Loucy (cell line): Measurements from ENCODE around the gene CA5B.

Experiments
- H2AFZ ChIP-seq: fragments of 200-600 bp; sonication (generic); 2 replicates; pipeline ENCODE4 v1.6.0; 2016; ENCODE audit warnings: antibody characterized with exemption, mild to moderate bottlenecking, low read length, moderate library complexity
- H3F3A ChIP-seq: fragments of 200-600 bp; 2 replicates; pipeline ENCODE4 v1.6.0; 2016; ENCODE audit warnings: antibody characterized with exemption, low read depth, mild to moderate bottlenecking
- H3K27me3 ChIP-seq: fragments of 200-600 bp; sonication (generic); 2 replicates; pipeline ENCODE4 v1.6.1; 2014; ENCODE audit warnings: low read length, mild to moderate bottlenecking; ENCODE audit not compliant: insufficient read depth, poor library complexity, severe bottlenecking
- H3K36me3 ChIP-seq: fragments of 200-600 bp; sonication (generic); 2 replicates; pipeline ENCODE4 v1.6.1; 2016; ENCODE audit warnings: low read length; ENCODE audit not compliant: insufficient read depth
- H3K4me1 ChIP-seq: fragments of 200-600 bp; sonication (generic); 2 replicates; pipeline ENCODE4 v1.5.1; 2014; ENCODE audit warnings: low read length, mild to moderate bottlenecking; ENCODE audit not compliant: insufficient read depth, poor library complexity, severe bottlenecking
- H3K4me2 ChIP-seq: fragments of 200-600 bp; sonication (generic); 2 replicates; pipeline ENCODE4 v1.6.0; 2014; ENCODE audit warnings: antibody characterized with exemption, low read length, low read depth, mild to moderate bottlenecking; ENCODE audit not compliant: poor library complexity, severe bottlenecking
- H3K4me3 ChIP-seq: fragments of 200-600 bp; sonication (generic); 2 replicates; pipeline ENCODE4 v1.5.1; 2014; ENCODE audit warnings: low read length, mild to moderate bottlenecking, mixed read lengths; ENCODE audit not compliant: poor library complexity, severe bottlenecking
- H3K79me2 ChIP-seq: fragments of 200-600 bp; sonication (generic); 2 replicates; pipeline ENCODE4 v1.6.1; 2014; ENCODE audit warnings: low read length; ENCODE audit not compliant: insufficient read depth
- H3K9ac ChIP-seq: fragments of 200-600 bp; sonication (generic); 2 replicates; pipeline ENCODE4 v1.6.0; 2014; ENCODE audit warnings: mild to moderate bottlenecking, low read depth, low read length, moderate library complexity; ENCODE audit not compliant: poor library complexity, severe bottlenecking
- H3K9me2 ChIP-seq: fragments of 200-600 bp; sonication (generic); replicated peaks from 2 replicates; pipeline ENCODE4 v1.6.1; 2016; ENCODE audit warnings: low read depth, low read length, mixed read lengths
- H3K9me3 ChIP-seq: fragments of 200-600 bp; sonication (generic); 2 replicates; pipeline ENCODE4 v1.6.1; 2014; ENCODE audit warnings: mild to moderate bottlenecking, antibody characterized with exemption, low read length, low read depth; ENCODE audit not compliant: insufficient read depth
- H4K20me1 ChIP-seq: fragments of 200-600 bp; sonication (generic); 2 replicates; pipeline ENCODE4 v1.6.0; 2014; ENCODE audit warnings: antibody characterized with exemption, low read length, mild to moderate bottlenecking; ENCODE audit not compliant: insufficient read depth, poor library complexity, severe bottlenecking
- EZH2phosphoT487 ChIP-seq: fragments of 200-600 bp; IDR thresholded peaks from 2 replicates; pipeline ENCODE4 v1.6.1; 2018; ENCODE audit warnings: antibody characterized with exemption, mild to moderate bottlenecking, moderate library complexity, borderline replicate concordance
- TF ChIP-seq, protein P1 (sequence below): fragments of 200-600 bp; sonication (generic); conservative IDR thresholded peaks from 2 replicates; pipeline ENCODE4 v1.5.1; 2014; ENCODE audit warnings: mild to moderate bottlenecking, antibody characterized with exemption, low read length

Gene CA5B

DNA sequence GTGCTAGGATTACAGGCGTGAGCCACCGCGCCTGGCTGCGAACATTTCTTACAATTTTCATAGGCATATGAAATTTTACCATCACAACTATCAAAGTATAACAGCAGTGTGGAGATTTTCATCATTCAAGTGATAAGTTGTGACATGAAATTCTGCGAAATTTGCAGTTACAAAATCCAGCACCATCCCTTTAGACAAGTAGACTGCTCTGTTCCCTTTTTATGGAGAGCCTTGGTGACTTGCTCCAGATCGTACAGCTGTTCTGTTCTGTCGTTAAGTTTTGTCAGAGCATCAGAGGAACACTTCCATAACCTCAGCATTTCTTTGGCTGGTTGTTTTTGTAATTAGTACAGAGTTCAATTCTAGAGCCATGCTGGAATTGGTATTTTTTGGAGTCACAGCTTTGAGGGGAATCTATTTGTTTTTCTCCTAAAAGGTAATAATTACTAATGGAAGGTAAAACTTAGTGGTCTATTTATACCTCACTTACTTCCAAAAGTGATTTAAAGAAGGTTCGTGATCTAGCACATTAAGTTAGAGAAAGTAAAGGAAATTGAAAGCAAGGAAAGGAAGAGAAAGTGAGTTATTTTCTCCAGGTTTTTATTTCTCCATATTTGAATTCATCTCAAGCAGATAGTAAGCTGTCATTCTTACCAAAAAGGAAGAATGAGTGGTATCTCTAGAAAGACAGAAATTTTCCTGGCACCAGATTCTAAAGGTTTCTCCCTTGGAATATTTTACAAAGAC lies 74.3 kb downstream of the CA5B start:
- Histone ChIP-seq H3K4me3 (no peak overlapping the region), H3K4me1 (peaks cover 13% of the 10 kb centered on the region), H3K9ac (no peak overlapping the region), H3F3A (no peaks in the 10 kb centered on the region), H4K20me1 (no peaks in the 10 kb centered on the region), H3K9me2 (no peaks in the 10 kb centered on the region), H3K9me3 (no peaks in the 10 kb centered on the region), H2AFZ (no peak overlapping the region), H3K36me3 (peaks cover 31% of the 10 kb centered on the region; the same call in 1 of the 2 replicates), H3K79me2 (no peaks in the 10 kb centered on the region), H3K4me2 (no peak overlapping the region), H3K27me3 (no peaks in the 10 kb centered on the region)
- TF ChIP-seq EZH2phosphoT487 = no peak
- TF ChIP-seq, protein P1, sequence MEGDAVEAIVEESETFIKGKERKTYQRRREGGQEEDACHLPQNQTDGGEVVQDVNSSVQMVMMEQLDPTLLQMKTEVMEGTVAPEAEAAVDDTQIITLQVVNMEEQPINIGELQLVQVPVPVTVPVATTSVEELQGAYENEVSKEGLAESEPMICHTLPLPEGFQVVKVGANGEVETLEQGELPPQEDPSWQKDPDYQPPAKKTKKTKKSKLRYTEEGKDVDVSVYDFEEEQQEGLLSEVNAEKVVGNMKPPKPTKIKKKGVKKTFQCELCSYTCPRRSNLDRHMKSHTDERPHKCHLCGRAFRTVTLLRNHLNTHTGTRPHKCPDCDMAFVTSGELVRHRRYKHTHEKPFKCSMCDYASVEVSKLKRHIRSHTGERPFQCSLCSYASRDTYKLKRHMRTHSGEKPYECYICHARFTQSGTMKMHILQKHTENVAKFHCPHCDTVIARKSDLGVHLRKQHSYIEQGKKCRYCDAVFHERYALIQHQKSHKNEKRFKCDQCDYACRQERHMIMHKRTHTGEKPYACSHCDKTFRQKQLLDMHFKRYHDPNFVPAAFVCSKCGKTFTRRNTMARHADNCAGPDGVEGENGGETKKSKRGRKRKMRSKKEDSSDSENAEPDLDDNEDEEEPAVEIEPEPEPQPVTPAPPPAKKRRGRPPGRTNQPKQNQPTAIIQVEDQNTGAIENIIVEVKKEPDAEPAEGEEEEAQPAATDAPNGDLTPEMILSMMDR = no peak

DNA sequence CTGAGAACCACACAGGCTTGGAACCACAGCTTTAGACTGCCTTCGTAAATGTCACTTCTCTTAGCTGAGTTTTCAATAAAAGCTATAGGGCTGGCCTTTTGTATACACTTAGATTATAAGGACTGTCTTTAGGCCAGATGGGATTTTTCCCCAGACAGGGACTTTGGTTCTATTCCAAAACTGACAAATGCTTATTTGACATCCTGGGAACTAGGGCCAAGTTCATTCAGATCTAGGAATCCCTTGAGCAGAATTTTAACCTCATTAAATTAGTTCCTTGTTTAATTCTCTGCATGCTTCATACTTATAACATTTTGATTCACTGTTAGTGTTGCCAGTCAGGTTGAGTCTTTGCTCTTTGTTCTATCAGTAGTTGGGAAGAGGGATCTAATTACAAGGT lies 75.3 kb downstream of the CA5B start:
- Histone ChIP-seq H3K27me3 (no peaks in the 10 kb centered on the region), H3K4me1 (peaks cover 16% of the 10 kb centered on the region), H3K9me2 (no peaks in the 10 kb centered on the region), H4K20me1 (no peaks in the 10 kb centered on the region), H3K36me3 (peaks cover 31% of the 10 kb centered on the region; the same call in 1 of the 2 replicates), H2AFZ (no peak overlapping the region), H3K79me2 (no peaks in the 10 kb centered on the region), H3K4me2 (no peak overlapping the region), H3K4me3 (no peak overlapping the region), H3F3A (no peaks in the 10 kb centered on the region), H3K9me3 (no peaks in the 10 kb centered on the region), H3K9ac (no peak overlapping the region)
- TF ChIP-seq, protein P1 = no peak
- no peak for TF ChIP-seq EZH2phosphoT487

DNA sequence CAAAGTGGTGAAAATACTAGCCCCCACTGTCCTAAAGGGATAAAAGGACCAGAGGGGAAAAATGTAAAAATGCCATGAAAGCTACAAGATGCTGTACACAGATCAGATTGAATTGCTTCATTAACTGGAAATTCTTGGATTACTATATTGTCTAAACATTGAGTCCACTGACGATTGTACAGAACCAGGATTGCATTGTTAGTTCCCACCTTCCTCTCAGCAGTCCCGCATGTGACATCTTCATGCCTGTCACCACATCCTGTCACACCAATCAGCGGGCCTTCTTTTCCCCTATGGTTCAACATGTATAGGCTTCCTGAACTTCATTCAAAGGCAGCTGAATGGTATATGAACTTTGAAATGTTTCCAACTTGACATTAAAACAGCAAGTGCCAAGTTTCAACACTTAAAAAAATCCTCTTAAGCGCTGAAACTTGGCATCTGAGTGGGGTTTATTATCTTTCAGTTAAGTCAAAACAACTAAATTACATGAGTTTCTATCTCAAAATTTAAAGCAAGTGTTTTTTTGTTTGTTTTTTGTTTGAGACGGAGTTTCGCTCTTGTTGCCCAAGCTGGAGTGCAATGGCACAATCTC lies 76.8 kb downstream of the CA5B start:
- H3K9ac ChIP-seq = no peak overlapping the region
- TF ChIP-seq, protein P1 = no peak
- TF ChIP-seq EZH2phosphoT487 = no peak
- H3K27me3 ChIP-seq = no peaks in the 10 kb centered on the region
- no peaks in the 10 kb centered on the region for H3K9me2 ChIP-seq
- no peaks in the 10 kb centered on the region for H4K20me1 ChIP-seq
- H3F3A ChIP-seq = no peaks in the 10 kb centered on the region
- peaks cover 16% of the 10 kb centered on the region for H3K4me1 ChIP-seq
- H3K79me2 ChIP-seq = no peaks in the 10 kb centered on the region
- no peak overlapping the region for H3K4me3 ChIP-seq
- H3K4me2 ChIP-seq = no peak overlapping the region
- no peaks in the 10 kb centered on the region for H3K9me3 ChIP-seq
- no peak overlapping the region for H2AFZ ChIP-seq
- peaks cover 22% of the 10 kb centered on the region; the same call in 1 of the 2 replicates for H3K36me3 ChIP-seq
